ENCODE data around the gene COQ10B.

Gene COQ10B

DNA sequence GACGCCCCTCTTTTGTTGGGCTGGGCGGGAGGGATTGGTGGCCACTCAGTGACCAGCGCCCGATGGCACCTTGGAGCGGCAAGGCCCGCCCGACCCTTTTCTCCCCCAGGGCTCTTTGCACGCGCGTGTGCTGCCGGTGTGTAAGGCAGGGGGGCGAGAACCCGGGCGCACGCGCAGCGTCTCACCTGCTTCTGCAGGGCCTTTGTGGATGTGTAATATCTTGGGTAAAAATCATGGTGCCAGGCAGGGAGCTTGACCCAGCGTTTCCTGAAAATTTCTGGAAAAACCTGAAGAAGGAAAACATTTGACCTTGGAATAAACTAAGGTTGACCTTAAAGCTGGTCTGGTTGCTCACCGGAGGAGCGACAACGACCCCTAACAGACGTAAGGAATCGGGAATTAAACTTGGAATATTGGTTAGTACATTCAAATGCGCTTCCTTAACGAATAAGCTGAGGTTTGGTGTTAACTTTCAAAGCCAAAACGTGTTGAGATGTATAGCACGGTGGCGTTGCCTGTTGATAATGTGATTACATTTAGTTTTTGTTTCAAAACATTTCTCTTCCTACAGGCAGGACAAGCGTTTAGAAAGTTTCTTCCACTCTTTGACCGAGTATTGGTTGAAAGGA is 47.3 kb downstream of the COQ10B start:
- DNase-seq (ENCODE audit: low read depth in 2 of 2): no peak

DNA sequence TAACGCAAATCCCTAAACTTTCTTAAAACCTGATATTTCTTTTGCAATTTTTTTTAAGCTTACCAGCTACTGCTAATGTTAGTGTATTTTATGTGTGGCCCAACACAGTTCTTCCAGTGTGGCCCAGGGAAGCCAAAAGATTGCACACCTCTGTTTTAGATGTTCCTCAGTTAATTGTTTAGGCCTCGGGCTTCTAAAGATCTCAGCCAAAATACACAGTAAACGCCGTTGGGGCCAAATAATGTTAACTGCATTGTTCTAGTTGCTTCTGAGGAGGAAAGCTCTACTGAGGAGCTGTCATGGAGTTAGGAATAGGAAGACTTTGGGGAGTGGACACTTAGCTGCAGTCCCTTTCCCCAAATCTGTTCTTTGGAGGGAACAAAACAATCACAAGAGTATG is 48.8 kb downstream of the COQ10B start:
- no peak for DNase-seq (ENCODE audit: low read depth in 2 of 2)

DNA sequence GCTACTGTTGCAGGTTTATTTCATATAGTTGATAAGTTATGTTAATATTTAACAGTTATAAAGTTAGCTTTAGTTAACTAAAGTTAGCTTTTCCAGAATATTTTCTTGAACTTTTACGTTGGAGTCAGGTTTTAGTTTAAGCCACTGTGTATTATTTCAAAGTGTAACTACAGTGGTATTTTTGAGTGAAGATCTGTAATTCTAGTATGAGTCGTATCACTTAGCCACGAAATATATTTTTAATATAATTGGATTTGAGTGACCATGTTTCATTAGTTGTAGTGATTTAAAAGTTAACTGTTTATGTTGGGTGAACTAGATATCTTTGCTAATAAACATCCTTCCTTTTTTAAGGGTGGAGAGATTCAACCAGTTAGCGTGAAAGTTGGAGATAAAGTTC is 49.3 kb downstream of the COQ10B start:
- no peak for DNase-seq (ENCODE audit: low read depth in 2 of 2)

- DNase-seq (ENCODE audit: low read depth in 2 of 2): no peak
These were observed 50.6 kb downstream of the COQ10B start for GRCh38 chr2:197504000-197504399.

DNA sequence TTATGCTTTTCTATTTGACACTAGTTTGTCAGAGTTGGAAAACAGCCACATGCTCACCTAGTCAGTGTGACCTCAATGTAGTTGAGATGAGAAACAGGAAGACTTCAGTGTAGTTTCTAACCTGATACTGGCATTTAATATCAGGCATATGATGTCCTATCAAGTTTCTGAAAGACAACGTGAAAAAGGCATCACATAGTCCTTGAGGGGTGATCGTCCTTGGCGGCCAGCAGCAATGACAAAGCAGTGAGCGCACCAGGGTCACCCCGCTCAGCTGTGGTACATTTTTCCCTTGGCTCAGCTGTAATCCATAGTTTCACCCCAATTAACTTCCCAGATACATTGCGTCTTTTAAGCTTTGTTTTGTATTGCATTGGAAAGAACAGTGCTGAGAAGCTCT is 51.2 kb downstream of the COQ10B start:
- DNase-seq (ENCODE audit: low read depth in 2 of 2): no peak

GRCh38 chr2:197506658-197507057 is 53.3 kb downstream of the COQ10B start:
- no peak for DNase-seq (ENCODE audit: low read depth in 2 of 2)

DNA sequence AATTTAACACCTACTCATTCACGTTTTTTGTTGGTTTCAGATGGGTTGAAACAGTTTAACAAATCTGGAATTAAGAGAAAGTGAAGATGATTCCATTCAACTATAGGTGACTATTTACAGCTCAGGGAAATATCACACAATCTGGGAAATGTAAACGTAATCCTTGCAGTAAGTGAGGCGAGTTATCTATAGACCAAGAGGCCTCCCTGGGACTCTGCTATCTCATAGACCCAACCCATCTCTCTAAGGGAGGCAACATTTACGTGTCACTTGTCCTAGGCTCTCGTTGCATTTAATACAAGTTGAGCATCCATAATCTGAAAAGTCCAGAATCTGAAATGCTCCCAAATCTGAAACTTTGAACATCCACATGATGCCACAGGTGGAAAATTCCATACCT is 60.6 kb downstream of the COQ10B start:
- no peak for DNase-seq (ENCODE audit: low read depth in 2 of 2)

GRCh38 chr2:197514754-197515153 is 61.4 kb downstream of the COQ10B start:
- no peak for DNase-seq (ENCODE audit: low read depth in 2 of 2)

DNA sequence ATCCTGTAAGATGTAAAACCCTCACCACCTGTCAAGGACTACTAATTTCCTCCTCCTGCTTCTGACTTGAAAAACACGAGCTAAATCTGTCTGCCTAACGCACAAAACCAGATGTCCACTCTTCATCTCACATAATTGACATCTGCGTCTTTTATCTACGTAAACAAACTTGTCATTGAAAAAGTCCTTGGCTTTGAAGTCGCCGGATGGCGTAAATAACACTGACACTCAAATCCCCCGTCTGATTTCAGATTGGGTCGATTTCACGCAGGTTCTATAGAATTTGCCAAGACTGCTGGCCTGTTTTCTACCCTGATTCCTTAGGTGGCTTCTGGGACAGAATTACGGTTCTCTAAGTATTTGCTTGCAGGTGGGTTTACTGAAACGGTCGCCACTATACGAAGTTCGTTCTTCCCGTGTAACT is 62.0 kb downstream of the COQ10B start:
- no peak for DNase-seq (ENCODE audit: low read depth in 2 of 2)

DNA sequence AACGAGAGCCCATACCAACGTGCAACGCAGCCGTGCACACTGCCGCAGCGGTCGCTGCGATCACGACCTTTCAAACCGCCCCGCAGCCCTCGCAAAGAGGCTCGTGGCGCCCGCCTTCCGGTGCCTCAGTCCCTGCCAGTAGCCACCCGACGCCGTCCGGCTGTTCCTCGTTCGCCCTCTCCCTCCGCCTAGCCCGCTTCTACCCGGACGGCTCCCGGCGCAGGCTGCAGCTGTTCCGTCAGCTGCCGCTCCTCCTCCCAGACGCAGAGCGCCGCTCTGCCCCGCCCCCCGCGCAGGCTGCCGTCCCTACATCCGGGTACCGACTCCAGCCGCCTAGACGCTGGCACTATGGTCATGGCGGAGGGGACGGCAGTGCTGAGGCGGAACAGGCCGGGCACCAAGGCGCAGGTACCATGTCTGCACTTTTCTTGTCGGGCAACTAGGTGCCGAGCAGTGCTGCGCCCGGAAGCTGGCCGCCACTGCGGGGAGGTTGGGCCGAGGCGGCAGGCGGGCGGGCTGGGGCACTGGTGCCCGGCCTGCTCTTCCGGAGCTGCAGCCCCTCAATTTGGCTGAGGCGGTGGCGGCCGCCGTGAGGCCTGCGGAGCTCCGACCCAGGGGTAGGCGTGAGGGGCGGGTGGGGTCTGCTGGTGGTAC is 62.5 kb downstream of the COQ10B start, which contains the start of gene MOB4:
Gene MOB4 (plus strand): TSS at position 328 of the 654 bp plus-strand sequence. CDS start 21 bp downstream, at position 349.
- DNase-seq (ENCODE audit: low read depth in 2 of 2): peak; percentile 77 to 90

DNA sequence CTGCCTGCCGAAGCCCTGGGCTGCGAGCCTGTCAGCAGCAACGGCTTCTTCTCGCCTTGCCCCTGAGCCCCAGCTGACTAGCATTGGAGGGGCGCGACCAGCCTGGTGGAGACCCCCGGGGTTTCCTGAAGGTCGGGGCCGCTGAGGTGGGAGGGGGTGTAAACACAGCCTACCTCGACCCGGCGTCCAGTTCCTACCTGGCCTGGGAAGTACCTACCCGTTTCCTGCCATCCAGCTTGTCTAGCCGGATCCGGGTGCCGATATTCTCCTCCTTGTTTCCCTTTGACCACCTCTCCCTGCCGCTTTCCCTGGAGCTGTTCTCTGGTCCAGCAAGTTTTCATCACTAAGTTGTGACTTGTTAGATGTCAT is 63.0 kb downstream of the COQ10B start:
- no peak for DNase-seq (ENCODE audit: low read depth in 2 of 2)

DNA sequence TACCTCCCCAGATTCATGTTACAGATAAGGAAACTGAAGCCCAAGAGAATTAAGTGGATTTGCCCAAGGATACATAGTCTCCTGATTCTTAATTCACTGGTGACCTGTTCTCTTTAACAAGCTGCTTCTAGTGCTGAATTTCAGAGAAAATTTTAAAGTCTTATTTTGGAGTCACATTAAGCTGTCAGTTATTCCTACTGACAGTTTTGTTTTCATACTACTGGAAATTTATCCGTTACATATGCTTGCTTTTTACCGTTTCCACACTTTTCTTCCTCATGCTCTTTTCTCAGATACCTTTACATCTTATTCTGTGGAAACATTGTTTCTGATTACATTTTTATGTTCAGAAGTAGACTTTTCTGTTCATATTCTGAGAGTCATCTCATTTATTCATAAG is 63.8 kb downstream of the COQ10B start:
- DNase-seq (ENCODE audit: low read depth in 2 of 2): no peak

Data from stimulated activated CD8-positive, alpha-beta memory T cell treated with anti-CD3 and anti-CD28 coated beads, Interleukin-7, amount 100 ng/mL, for 4 hours (primary cell).